Calu3 (cell line): ENCODE measurements around the gene BFAR. TPM values are rescaled to one million over a fixed set of nuclear protein-coding genes. Genes with fewer than 3 reads are reported as not detected.
"Not testable (repeated sequence)": the region's sequence is repeated elsewhere in the genome, so short reads cannot be mapped to it uniquely, and the experiment has no call there.

Experiments
- BruUV-seq: library from RNA; stranded (reverse); fragments of 400-500 nt; replicated peaks from 2 replicates; lab custom pipeline; 2021; lab: Mats Ljungman, UMichigan
- CTCF ChIA-PET: fragments of 300-600 bp; sonication (Branson Sonifier 250); formaldehyde crosslinking; loops from one replicate; lab custom pipeline; 2022; ENCODE audit warnings: antibody characterized with exemption; lab: Charles Lee
- DNase-seq: peaks from one replicate; pipeline ENCODE4 v3.0.0; 2022
- H3K27ac Mint-ChIP-seq: one replicate; pipeline ENCODE4 v1.8.0; 2022; ENCODE audit warnings: mixed read lengths; ENCODE audit not compliant: unreplicated experiment
- H3K27me3 Mint-ChIP-seq: one replicate; pipeline ENCODE4 v1.8.0; 2022; ENCODE audit warnings: mixed read lengths; ENCODE audit not compliant: unreplicated experiment
- H3K36me3 Mint-ChIP-seq: one replicate; pipeline ENCODE4 v1.8.0; 2022; ENCODE audit warnings: mild to moderate bottlenecking, moderate library complexity, mixed read lengths; ENCODE audit not compliant: insufficient read depth, unreplicated experiment
- H3K4me1 Mint-ChIP-seq: one replicate; pipeline ENCODE4 v1.8.0; 2022; ENCODE audit warnings: mild to moderate bottlenecking, low read depth, mixed read lengths; ENCODE audit not compliant: unreplicated experiment
- H3K4me3 Mint-ChIP-seq: one replicate; pipeline ENCODE4 v1.8.0; 2022; ENCODE audit warnings: mild to moderate bottlenecking, low read depth, moderate library complexity, mixed read lengths; ENCODE audit not compliant: unreplicated experiment
- H3K9me3 Mint-ChIP-seq: one replicate; pipeline ENCODE4 v1.8.0; 2022; ENCODE audit warnings: low read depth, mixed read lengths; ENCODE audit not compliant: unreplicated experiment
- CTCF ChIP-seq: fragments of 200-600 bp; IDR thresholded peaks from one replicate; pipeline ENCODE4 v1.8.0; 2022; ENCODE audit warnings: antibody characterized with exemption; ENCODE audit not compliant: unreplicated experiment
- intact Hi-C: fragments of 100-400 bp; cut with micrococcal nuclease; formaldehyde crosslinking; loops from one replicate; pipeline ENCODE4 v1.10.0; 2022; ENCODE audit not compliant: unreplicated experiment
- total RNA-seq: library from RNA; stranded (reverse); gene quantifications from 2 replicates; pipeline ENCODE4 v1.2.3, GENCODE V29; 2022

Gene BFAR
- total RNA-seq, 1 experiment from 2014 or later = 83.8 TPM

- H3K27me3 Mint-ChIP-seq = no peaks in the 10 kb centered on the region
- BruUV-seq = no TSS peak
- H3K4me1 Mint-ChIP-seq = no peaks in the 10 kb centered on the region
- H3K27ac Mint-ChIP-seq = no peak overlapping the region
- intact Hi-C loops = no loop called here
- H3K4me3 Mint-ChIP-seq = no peak overlapping the region
- CTCF ChIA-PET = no interaction called here
- no peaks in the 10 kb centered on the region for H3K36me3 Mint-ChIP-seq
- no peak for TF ChIP-seq CTCF
- H3K9me3 Mint-ChIP-seq = no peaks in the 10 kb centered on the region
- no peak for DNase-seq
Observed at GRCh38 chr16:14681115-14681514, 48.4 kb downstream of the BFAR start.

DNA sequence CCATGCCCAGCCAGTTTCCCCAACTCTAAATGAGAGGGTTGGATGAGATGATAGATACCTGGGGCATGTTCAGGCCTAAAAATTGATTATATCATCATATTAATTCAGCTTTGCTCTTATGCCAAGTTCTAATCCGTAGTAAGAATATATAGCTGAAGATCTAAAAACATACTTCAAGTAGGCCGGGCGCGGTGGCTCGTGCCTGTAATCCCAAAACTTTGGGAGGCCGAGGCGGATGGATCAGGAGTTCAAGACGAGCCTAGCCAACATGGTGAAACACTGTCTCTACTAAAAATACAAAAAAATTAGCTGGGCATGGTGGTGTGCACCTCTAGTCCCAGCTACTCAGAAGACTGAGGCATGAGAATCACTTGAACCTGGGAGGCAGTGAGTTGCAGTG is 49.4 kb downstream of the BFAR start:
- DNase-seq = no peak
- BruUV-seq = no TSS peak
- H3K36me3 Mint-ChIP-seq = no peaks in the 10 kb centered on the region
- no peaks in the 10 kb centered on the region for H3K9me3 Mint-ChIP-seq
- H3K27me3 Mint-ChIP-seq = no peaks in the 10 kb centered on the region
- TF ChIP-seq CTCF = no peak
- intact Hi-C loops = no loop called here
- no peak overlapping the region for H3K4me3 Mint-ChIP-seq
- CTCF ChIA-PET = no interaction called here
- no peak overlapping the region for H3K27ac Mint-ChIP-seq
- no peaks in the 10 kb centered on the region for H3K4me1 Mint-ChIP-seq

DNA sequence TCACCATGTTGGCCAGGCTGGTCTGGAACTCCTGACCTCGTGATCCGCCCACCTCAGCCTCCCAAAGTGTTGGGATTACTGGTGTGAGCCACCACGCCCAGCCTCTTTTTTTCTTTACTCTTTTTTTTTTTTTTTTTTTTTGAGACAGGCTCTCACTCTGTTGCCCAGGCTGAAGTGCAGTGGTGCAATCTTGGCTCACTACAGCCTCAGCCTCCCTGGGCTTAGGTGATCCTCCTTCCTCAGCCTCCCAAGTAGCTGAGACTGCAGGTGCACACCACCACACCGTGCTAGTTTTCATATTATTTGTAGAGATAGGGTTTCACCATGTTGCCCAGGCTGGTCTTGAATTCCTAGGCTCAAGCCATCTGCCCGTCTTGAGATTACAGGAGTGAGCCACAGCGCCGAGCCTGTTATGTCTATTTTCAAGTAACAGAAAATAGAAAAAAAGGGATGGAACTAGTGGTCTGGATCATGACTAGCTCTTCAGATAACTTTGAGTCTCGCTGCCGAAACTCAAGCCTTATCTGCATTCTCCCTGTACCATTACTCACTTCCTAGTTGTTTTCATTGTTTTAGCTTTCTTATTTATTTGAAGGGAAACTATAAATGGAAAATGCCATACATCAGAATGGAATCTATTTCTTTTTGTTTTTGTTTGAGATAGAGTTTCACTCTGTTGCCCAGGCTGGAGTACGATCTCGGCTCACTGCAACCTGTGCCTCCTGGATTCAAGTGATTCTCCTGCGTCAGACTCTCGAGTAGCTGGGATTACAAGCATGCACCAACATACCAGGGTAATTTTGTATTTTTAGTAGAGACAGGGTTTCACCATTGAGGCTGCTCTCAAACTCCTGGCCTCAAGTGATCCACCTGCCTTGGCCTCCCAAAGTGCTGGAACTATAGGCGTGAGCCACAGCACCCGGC is 53.4 kb downstream of the BFAR start:
- CTCF ChIA-PET = interaction anchor here (0.5 kb wide), 1 partner anchor 80 kb away, joined by 4 read pairs; no protein-coding TSS in a partner anchor
- H3K36me3 Mint-ChIP-seq, H3K4me3 Mint-ChIP-seq, H3K9me3 Mint-ChIP-seq, H3K27ac Mint-ChIP-seq, BruUV-seq, H3K27me3 Mint-ChIP-seq, DNase-seq, H3K4me1 Mint-ChIP-seq, intact Hi-C loops: not testable (repeated sequence)

GRCh38 chr16:14694129-14694528 is 61.4 kb downstream of the BFAR start, which contains the start of gene PLA2G10:
PLA2G10 (minus strand) TSS chr16:14694308; CDS start chr16:14694229, 79 bp downstream.
- H3K27ac Mint-ChIP-seq, H3K36me3 Mint-ChIP-seq, CTCF ChIA-PET, H3K4me1 Mint-ChIP-seq, H3K9me3 Mint-ChIP-seq, H3K4me3 Mint-ChIP-seq, BruUV-seq, H3K27me3 Mint-ChIP-seq, DNase-seq, intact Hi-C loops: not testable (repeated sequence)

- H3K27ac Mint-ChIP-seq, DNase-seq, H3K36me3 Mint-ChIP-seq, H3K4me3 Mint-ChIP-seq, intact Hi-C loops, H3K27me3 Mint-ChIP-seq, BruUV-seq, H3K4me1 Mint-ChIP-seq, CTCF ChIA-PET, H3K9me3 Mint-ChIP-seq: not testable (repeated sequence)
Observed at GRCh38 chr16:14701859-14702258, 69.1 kb downstream of the BFAR start.

DNA sequence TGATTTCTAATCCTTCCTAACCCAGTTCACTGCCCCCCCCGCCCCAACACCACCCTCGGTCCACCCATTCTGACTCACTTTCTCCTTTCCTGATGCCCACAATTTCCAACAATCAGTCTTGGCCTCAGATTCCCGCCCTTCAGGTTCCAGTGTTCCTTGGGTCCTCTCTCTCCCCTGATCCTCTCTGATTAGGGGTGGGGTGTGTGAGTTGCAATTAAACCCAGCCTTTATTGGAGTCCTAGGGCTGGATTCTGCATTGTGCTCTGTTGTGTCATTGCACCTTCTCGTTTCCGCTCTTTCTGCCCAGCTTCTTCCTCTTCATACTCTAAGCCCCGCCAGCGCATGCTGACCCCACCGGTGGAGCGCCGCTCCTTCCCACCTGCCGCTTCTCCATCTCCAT is 69.9 kb downstream of the BFAR start:
- H3K9me3 Mint-ChIP-seq, H3K27ac Mint-ChIP-seq, BruUV-seq, H3K27me3 Mint-ChIP-seq, CTCF ChIA-PET, DNase-seq, H3K4me3 Mint-ChIP-seq, H3K36me3 Mint-ChIP-seq, intact Hi-C loops, H3K4me1 Mint-ChIP-seq: not testable (repeated sequence)

DNA sequence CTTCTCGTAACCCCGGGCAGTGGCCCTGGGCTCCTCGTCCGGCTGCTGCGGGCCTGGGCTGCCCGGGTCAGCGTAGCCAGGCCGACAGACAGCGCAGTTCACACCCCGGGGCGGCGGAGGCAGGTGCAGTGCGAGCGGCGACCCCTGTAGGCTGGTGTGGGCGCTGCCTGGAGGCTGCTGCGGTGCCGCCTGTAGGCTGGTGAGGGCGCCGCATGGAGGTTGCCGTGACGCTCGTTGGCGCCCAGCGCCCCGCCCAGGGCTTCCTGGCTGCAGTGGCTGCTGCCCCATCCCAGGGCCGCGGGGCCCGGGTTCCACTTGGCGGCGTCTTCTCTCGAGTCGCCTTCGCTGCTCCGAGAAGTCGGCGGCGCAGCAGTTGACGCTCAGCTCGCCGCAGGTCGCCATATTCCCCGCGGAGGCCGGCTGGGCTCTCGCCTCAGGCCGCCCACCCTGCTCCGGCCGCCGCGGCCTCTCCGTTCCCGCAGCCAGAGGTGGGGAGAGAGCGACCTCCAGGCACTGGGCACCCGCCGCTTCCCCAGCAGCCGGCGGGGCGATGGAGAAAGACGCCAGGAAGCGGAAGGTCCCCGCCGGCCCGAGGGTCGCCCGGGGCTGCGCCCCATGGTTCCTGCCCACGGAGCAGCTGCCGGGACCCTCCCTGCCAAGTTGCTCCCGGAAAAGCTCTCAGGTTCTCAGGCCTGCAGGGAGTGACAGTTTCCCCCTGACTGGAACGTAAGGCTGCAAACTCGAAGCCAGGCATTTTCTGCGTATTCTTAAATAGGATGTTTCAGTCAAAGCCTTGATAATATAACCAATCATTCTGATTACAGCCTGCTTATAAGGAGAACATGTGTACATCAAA is 70.6 kb downstream of the BFAR start, which contains the start of gene NPIPA3:
Gene NPIPA3 (plus strand): TSS at position 256 of the 856 bp plus-strand sequence. CDS start 5,533 bp downstream, outside the sequence.
- H3K36me3 Mint-ChIP-seq, CTCF ChIA-PET, intact Hi-C loops, H3K27ac Mint-ChIP-seq, H3K4me1 Mint-ChIP-seq, H3K9me3 Mint-ChIP-seq, BruUV-seq, DNase-seq, H3K27me3 Mint-ChIP-seq, H3K4me3 Mint-ChIP-seq: not testable (repeated sequence)
